Measurements from ENCODE around the gene ST3GAL3. TPM values are rescaled to one million over a fixed set of nuclear protein-coding genes. Genes with fewer than 3 reads are reported as not detected.

ST3GAL3 gene
- total and polyA plus RNA-seq, 2 experiments from 2014 or later = 4.5 to 7.0 TPM

GRCh38 chr1:43978264-43978550 is 270.9 kb downstream of the ST3GAL3 start:
- Histone ChIP-seq H3K9me2 (ENCODE audit: insufficient read depth) (no peaks in the 10 kb centered on the region), H3K27me3 (ENCODE audit: insufficient read depth) (no peaks in the 10 kb centered on the region), H3K4me1 (ENCODE audit: insufficient read depth) (peaks cover 27% of the 10 kb centered on the region), H3F3A (replicated peaks; ENCODE audit: low read depth) (peaks cover 29% of the 10 kb centered on the region; the same call in 1 of the 2 replicates), H4K20me1 (replicated peaks; ENCODE audit: insufficient read depth) (peaks cover 19% of the 10 kb centered on the region), H3K27ac (ENCODE audit: low read depth) (no peak overlapping the region), H3K4me3 (peak overlapping the region; percentile 88), H3K36me3 (ENCODE audit: insufficient read depth) (0 out of 2 replicates have a peak, but pooled peaks cover 7% of the 10 kb centered on the region), H3K79me2 (replicated peaks; ENCODE audit: insufficient read depth) (peaks cover 16% of the 10 kb centered on the region), H3K4me2 (peak overlapping the region; percentile 98), H2AFZ (no peak overlapping the region)
- Mint-ChIP-seq H3K27me3 (ENCODE audit: insufficient read depth, low read depth, poor library complexity) (peaks cover 38% of the 10 kb centered on the region), H3K27ac (no peak overlapping the region), H3K36me3 (ENCODE audit: low read depth) (peaks cover 53% of the 10 kb centered on the region), H3K4me3 (peak overlapping the region; percentile 90), H3K4me1 (peaks cover 46% of the 10 kb centered on the region), H3K9me3 (no peaks in the 10 kb centered on the region)
- ATAC-seq (no peak), DNase-seq (ENCODE audit: low spot score) (no peak)
- no peak for TF ChIP-seq JUNB (IDR thresholded peaks at IDR 0.05; ENCODE audit: unreplicated experiment)
- no peak; the same call in 1 of the 2 replicates for TF ChIP-seq POLR2AphosphoS5 (IDR thresholded peaks at IDR 0.05; ENCODE audit: low read depth)
- TF ChIP-seq STAT1 (IDR thresholded peaks at IDR 0.05; ENCODE audit: unreplicated experiment) = no peak
- no peak for TF ChIP-seq ETS1 (IDR thresholded peaks at IDR 0.05)
- TF ChIP-seq, protein P1, sequence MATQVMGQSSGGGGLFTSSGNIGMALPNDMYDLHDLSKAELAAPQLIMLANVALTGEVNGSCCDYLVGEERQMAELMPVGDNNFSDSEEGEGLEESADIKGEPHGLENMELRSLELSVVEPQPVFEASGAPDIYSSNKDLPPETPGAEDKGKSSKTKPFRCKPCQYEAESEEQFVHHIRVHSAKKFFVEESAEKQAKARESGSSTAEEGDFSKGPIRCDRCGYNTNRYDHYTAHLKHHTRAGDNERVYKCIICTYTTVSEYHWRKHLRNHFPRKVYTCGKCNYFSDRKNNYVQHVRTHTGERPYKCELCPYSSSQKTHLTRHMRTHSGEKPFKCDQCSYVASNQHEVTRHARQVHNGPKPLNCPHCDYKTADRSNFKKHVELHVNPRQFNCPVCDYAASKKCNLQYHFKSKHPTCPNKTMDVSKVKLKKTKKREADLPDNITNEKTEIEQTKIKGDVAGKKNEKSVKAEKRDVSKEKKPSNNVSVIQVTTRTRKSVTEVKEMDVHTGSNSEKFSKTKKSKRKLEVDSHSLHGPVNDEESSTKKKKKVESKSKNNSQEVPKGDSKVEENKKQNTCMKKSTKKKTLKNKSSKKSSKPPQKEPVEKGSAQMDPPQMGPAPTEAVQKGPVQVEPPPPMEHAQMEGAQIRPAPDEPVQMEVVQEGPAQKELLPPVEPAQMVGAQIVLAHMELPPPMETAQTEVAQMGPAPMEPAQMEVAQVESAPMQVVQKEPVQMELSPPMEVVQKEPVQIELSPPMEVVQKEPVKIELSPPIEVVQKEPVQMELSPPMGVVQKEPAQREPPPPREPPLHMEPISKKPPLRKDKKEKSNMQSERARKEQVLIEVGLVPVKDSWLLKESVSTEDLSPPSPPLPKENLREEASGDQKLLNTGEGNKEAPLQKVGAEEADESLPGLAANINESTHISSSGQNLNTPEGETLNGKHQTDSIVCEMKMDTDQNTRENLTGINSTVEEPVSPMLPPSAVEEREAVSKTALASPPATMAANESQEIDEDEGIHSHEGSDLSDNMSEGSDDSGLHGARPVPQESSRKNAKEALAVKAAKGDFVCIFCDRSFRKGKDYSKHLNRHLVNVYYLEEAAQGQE (IDR thresholded peaks at IDR 0.05; ENCODE audit: unreplicated experiment) = no peak
- no peak for TF ChIP-seq NANOG (IDR thresholded peaks at IDR 0.05; ENCODE audit: borderline replicate concordance)
- TF ChIP-seq ZNF331 (CRISPR knock-in tag; IDR thresholded peaks at IDR 0.05; ENCODE audit: low read depth) = no peak
- TF ChIP-seq CREB1 (CRISPR knock-in tag; IDR thresholded peaks at IDR 0.05; ENCODE audit: low read depth) = no peak
- TF ChIP-seq, protein P2, sequence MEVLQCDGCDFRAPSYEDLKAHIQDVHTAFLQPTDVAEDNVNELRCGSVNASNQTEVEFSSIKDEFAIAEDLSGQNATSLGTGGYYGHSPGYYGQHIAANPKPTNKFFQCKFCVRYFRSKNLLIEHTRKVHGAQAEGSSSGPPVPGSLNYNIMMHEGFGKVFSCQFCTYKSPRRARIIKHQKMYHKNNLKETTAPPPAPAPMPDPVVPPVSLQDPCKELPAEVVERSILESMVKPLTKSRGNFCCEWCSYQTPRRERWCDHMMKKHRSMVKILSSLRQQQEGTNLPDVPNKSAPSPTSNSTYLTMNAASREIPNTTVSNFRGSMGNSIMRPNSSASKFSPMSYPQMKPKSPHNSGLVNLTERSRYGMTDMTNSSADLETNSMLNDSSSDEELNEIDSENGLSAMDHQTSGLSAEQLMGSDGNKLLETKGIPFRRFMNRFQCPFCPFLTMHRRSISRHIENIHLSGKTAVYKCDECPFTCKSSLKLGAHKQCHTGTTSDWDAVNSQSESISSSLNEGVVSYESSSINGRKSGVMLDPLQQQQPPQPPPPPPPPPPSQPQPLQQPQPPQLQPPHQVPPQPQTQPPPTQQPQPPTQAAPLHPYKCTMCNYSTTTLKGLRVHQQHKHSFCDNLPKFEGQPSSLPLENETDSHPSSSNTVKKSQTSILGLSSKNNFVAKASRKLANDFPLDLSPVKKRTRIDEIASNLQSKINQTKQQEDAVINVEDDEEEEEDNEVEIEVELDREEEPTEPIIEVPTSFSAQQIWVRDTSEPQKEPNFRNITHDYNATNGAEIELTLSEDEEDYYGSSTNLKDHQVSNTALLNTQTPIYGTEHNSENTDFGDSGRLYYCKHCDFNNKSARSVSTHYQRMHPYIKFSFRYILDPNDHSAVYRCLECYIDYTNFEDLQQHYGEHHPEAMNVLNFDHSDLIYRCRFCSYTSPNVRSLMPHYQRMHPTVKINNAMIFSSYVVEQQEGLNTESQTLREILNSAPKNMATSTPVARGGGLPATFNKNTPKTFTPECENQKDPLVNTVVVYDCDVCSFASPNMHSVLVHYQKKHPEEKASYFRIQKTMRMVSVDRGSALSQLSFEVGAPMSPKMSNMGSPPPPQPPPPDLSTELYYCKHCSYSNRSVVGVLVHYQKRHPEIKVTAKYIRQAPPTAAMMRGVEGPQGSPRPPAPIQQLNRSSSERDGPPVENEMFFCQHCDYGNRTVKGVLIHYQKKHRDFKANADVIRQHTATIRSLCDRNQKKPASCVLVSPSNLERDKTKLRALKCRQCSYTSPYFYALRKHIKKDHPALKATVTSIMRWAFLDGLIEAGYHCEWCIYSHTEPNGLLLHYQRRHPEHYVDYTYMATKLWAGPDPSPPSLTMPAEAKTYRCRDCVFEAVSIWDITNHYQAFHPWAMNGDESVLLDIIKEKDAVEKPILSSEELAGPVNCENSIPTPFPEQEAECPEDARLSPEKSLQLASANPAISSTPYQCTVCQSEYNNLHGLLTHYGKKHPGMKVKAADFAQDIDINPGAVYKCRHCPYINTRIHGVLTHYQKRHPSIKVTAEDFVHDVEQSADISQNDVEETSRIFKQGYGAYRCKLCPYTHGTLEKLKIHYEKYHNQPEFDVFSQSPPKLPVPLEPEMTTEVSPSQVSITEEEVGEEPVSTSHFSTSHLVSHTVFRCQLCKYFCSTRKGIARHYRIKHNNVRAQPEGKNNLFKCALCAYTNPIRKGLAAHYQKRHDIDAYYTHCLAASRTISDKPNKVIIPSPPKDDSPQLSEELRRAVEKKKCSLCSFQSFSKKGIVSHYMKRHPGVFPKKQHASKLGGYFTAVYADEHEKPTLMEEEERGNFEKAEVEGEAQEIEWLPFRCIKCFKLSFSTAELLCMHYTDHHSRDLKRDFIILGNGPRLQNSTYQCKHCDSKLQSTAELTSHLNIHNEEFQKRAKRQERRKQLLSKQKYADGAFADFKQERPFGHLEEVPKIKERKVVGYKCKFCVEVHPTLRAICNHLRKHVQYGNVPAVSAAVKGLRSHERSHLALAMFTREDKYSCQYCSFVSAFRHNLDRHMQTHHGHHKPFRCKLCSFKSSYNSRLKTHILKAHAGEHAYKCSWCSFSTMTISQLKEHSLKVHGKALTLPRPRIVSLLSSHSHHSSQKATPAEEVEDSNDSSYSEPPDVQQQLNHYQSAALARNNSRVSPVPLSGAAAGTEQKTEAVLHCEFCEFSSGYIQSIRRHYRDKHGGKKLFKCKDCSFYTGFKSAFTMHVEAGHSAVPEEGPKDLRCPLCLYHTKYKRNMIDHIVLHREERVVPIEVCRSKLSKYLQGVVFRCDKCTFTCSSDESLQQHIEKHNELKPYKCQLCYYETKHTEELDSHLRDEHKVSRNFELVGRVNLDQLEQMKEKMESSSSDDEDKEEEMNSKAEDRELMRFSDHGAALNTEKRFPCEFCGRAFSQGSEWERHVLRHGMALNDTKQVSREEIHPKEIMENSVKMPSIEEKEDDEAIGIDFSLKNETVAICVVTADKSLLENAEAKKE (CRISPR knock-in tag; IDR thresholded peaks at IDR 0.05) = no peak
- no peak for TF ChIP-seq EZH2 (IDR thresholded peaks at IDR 0.05; ENCODE audit: low read depth, unreplicated experiment)

Measured in GM23338 (cell line).